GM18951 (cell line): ENCODE data around the gene DOCK1.

Experiments
- POLR2A ChIP-seq: IDR thresholded peaks from 4 replicates; pipeline ENCODE4 v1.6.1; 2011; ENCODE audit warnings: mild to moderate bottlenecking; ENCODE audit not compliant: insufficient read length, insufficient read depth; ENCODE audit errors: extremely low read depth
- in situ Hi-C: fragments of 300-500 bp; cut with MboI; formaldehyde crosslinking; loops from one replicate; pipeline ENCODE4 v1.12.0; 2022; ENCODE audit warnings: low sequenced_read_pairs, mixed read lengths, inconsistent platforms; ENCODE audit not compliant: unreplicated experiment

Gene DOCK1

GRCh38 chr10:127020260-127020659, 115.0 kb downstream of the DOCK1 start:
- in situ Hi-C loops = no loop called here
- TF ChIP-seq POLR2A = no peak

GRCh38 chr10:127021801-127022200, 116.6 kb downstream of the DOCK1 start:
- in situ Hi-C loops = no loop called here
- TF ChIP-seq POLR2A = no peak

GRCh38 chr10:127024685-127025435, 119.6 kb downstream of the DOCK1 start:
- no peak for TF ChIP-seq POLR2A
- in situ Hi-C loops = no loop called here

GRCh38 chr10:127027786-127028185, 122.6 kb downstream of the DOCK1 start:
- in situ Hi-C loops = no loop called here
- TF ChIP-seq POLR2A = no peak

GRCh38 chr10:127028556-127028955, 123.3 kb downstream of the DOCK1 start:
- TF ChIP-seq POLR2A = no peak
- in situ Hi-C loops = no loop called here

- in situ Hi-C loops = no loop called here
- TF ChIP-seq POLR2A = no peak
Observed at GRCh38 chr10:127029061-127029460, 123.8 kb downstream of the DOCK1 start.

- no peak for TF ChIP-seq POLR2A
- in situ Hi-C loops = no loop called here
Observed at GRCh38 chr10:127033216-127034033, 128.2 kb downstream of the DOCK1 start.

GRCh38 chr10:127034034-127034633, 128.9 kb downstream of the DOCK1 start:
- in situ Hi-C loops = no loop called here
- no peak for TF ChIP-seq POLR2A

GRCh38 chr10:127034790-127035189, 129.6 kb downstream of the DOCK1 start:
- in situ Hi-C loops = no loop called here
- no peak for TF ChIP-seq POLR2A

GRCh38 chr10:127035827-127036226, 130.6 kb downstream of the DOCK1 start:
- TF ChIP-seq POLR2A = no peak
- in situ Hi-C loops = no loop called here

- TF ChIP-seq POLR2A = no peak
- in situ Hi-C loops = no loop called here
Observed at GRCh38 chr10:127036987-127037386, 131.8 kb downstream of the DOCK1 start.

GRCh38 chr10:127039435-127039834, 134.2 kb downstream of the DOCK1 start:
- no peak for TF ChIP-seq POLR2A
- in situ Hi-C loops = no loop called here

GRCh38 chr10:127040756-127041155, 135.5 kb downstream of the DOCK1 start:
- TF ChIP-seq POLR2A = no peak
- in situ Hi-C loops = no loop called here

GRCh38 chr10:127041552-127041951, 136.3 kb downstream of the DOCK1 start:
- TF ChIP-seq POLR2A = no peak
- in situ Hi-C loops = no loop called here

- TF ChIP-seq POLR2A = no peak
- in situ Hi-C loops = no loop called here
Observed at GRCh38 chr10:127043301-127043700, 138.1 kb downstream of the DOCK1 start.
